GM10266 (cell line): ENCODE results near the gene SMOC2.

ENCODE experiments used
- DNase-seq: peaks from one replicate; pipeline ENCODE4 v3.0.0; 2012; ENCODE audit errors: extremely low spot score
- CTCF ChIP-seq: IDR thresholded peaks from 2 replicates; pipeline ENCODE4 v1.5.1; 2012; ENCODE audit warnings: mild to moderate bottlenecking, low read depth; ENCODE audit not compliant: control insufficient read depth, insufficient read depth; ENCODE audit errors: missing control alignments

SMOC2 gene

GRCh38 chr6:168557512-168557911 is 116.5 kb downstream of the SMOC2 start:
- TF ChIP-seq CTCF, result no peak
- no peak for DNase-seq

GRCh38 chr6:168558686-168559085 is 117.7 kb downstream of the SMOC2 start:
- TF ChIP-seq CTCF, result no peak
- DNase-seq, result no peak

GRCh38 chr6:168559574-168560098 is 118.7 kb downstream of the SMOC2 start:
- DNase-seq, result no peak
- no peak for TF ChIP-seq CTCF

GRCh38 chr6:168560126-168560525 is 119.1 kb downstream of the SMOC2 start:
- TF ChIP-seq CTCF, result no peak
- no peak for DNase-seq

- no peak for DNase-seq
- no peak for TF ChIP-seq CTCF
These were observed 121.7 kb downstream of the SMOC2 start for GRCh38 chr6:168562576-168563151.

GRCh38 chr6:168563656-168564055 is 122.7 kb downstream of the SMOC2 start:
- no peak for DNase-seq
- TF ChIP-seq CTCF, result no peak

GRCh38 chr6:168565112-168565511 is 124.1 kb downstream of the SMOC2 start:
- no peak for DNase-seq
- TF ChIP-seq CTCF, result no peak
